ENCODE results near the gene MTMR2.

DNA sequence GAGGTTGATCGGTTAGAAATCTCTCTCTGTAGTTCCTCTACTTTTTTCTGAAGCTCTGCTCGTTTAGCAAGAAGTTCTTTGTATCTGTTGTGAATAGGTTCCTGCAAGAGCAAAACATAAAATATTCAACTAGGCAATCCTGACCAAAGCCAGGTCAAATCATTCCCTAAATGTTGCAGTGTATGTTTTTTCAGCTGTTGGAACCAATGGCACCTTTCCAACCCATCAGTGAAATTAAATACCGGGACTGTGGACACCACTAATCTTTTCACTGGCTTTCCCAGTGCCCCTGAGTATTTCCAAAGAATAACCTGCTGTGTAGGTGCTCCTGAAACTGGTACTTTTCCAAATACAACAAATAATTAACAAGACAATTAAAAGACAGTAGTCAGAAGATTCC lies 88.6 kb downstream of the MTMR2 start:
- TF ChIP-seq POLR2A (IDR thresholded peaks at IDR 0.05; ENCODE audit: low read length) (no peak), GATA1 (IDR thresholded peaks at IDR 0.05; ENCODE audit: low read depth, low read length) (no peak)
